SU-DHL-6 (cell line): ENCODE data around the gene SOAT2.

Experiments used
- H2AFZ ChIP-seq: fragments of 200-600 bp; sonication (generic); 2 replicates; pipeline ENCODE4 v1.6.1; 2014; ENCODE audit warnings: low read depth, mild to moderate bottlenecking, moderate library complexity, mixed read lengths, antibody characterized with exemption, low read length; ENCODE audit not compliant: severe bottlenecking
- H3F3A ChIP-seq: fragments of 200-600 bp; shearing (Covaris generic); 2 replicates; pipeline ENCODE4 v1.6.0; 2016; ENCODE audit warnings: antibody characterized with exemption, mild to moderate bottlenecking; ENCODE audit not compliant: insufficient read depth
- H3K27ac ChIP-seq: fragments of 200-600 bp; sonication (generic); 2 replicates; pipeline ENCODE4 v1.5.1; 2016; ENCODE audit warnings: low read depth, mild to moderate bottlenecking, low read length, moderate library complexity, mixed read lengths
- H3K27me3 ChIP-seq: fragments of 200-600 bp; sonication (generic), shearing (Covaris generic); 2 replicates; pipeline ENCODE4 v1.6.0; 2014; ENCODE audit warnings: mild to moderate bottlenecking, low read length
- H3K36me3 ChIP-seq: fragments of 200-600 bp; sonication (generic); 2 replicates; pipeline ENCODE4 v1.6.1; 2014; ENCODE audit warnings: mild to moderate bottlenecking, low read length, mixed read lengths
- H3K4me2 ChIP-seq: fragments of 300-600, 200-600 bp; shearing (Covaris generic), sonication (generic); 2 replicates; pipeline ENCODE4 v1.6.0; 2014; ENCODE audit warnings: low read length, low read depth, mild to moderate bottlenecking; ENCODE audit not compliant: poor library complexity, severe bottlenecking
- H3K4me3 ChIP-seq: fragments of 200-600 bp; sonication (generic); 2 replicates; pipeline ENCODE4 v1.5.1; 2014; ENCODE audit warnings: antibody characterized with exemption, low read length, mild to moderate bottlenecking, mixed read lengths; ENCODE audit not compliant: insufficient read depth, poor library complexity, severe bottlenecking
- H3K79me2 ChIP-seq: fragments of 200-600 bp; sonication (generic); 2 replicates; pipeline ENCODE4 v1.6.1; 2014; ENCODE audit warnings: mild to moderate bottlenecking, low read length, moderate library complexity; ENCODE audit not compliant: insufficient read depth
- H3K9ac ChIP-seq: fragments of 200-600 bp; sonication (generic); 2 replicates; pipeline ENCODE4 v1.7.0; 2014; ENCODE audit warnings: mild to moderate bottlenecking, low read length
- H3K9me2 ChIP-seq: fragments of 200-600 bp; sonication (generic); replicated peaks from 2 replicates; pipeline ENCODE4 v1.6.1; 2014; ENCODE audit warnings: low read length; ENCODE audit not compliant: insufficient read depth
- H3K9me3 ChIP-seq: fragments of 200-600 bp; sonication (generic); 2 replicates; pipeline ENCODE4 v1.6.1; 2014; ENCODE audit warnings: low read length, mixed read lengths; ENCODE audit not compliant: insufficient read depth
- H4K20me1 ChIP-seq: fragments of 200-600 bp; sonication (generic); 2 replicates; pipeline ENCODE4 v1.6.1; 2014; ENCODE audit warnings: low read depth, mild to moderate bottlenecking, antibody characterized with exemption, low read length, moderate library complexity, mixed read lengths
- CTCF ChIP-seq: fragments of 200-600 bp; sonication (generic); IDR thresholded peaks from one replicate; pipeline ENCODE4 v1.5.1; 2017; ENCODE audit warnings: antibody characterized with exemption, mild to moderate bottlenecking, low read length, moderate library complexity; ENCODE audit not compliant: insufficient read depth, poor library complexity, severe bottlenecking
- EZH2phosphoT487 ChIP-seq: fragments of 200-600 bp; sonication (generic), shearing (Covaris generic); conservative IDR thresholded peaks from 2 replicates; pipeline ENCODE4 v1.6.1; 2018; ENCODE audit warnings: mild to moderate bottlenecking, antibody characterized with exemption, low read length, moderate library complexity, mixed read lengths

Gene SOAT2

DNA sequence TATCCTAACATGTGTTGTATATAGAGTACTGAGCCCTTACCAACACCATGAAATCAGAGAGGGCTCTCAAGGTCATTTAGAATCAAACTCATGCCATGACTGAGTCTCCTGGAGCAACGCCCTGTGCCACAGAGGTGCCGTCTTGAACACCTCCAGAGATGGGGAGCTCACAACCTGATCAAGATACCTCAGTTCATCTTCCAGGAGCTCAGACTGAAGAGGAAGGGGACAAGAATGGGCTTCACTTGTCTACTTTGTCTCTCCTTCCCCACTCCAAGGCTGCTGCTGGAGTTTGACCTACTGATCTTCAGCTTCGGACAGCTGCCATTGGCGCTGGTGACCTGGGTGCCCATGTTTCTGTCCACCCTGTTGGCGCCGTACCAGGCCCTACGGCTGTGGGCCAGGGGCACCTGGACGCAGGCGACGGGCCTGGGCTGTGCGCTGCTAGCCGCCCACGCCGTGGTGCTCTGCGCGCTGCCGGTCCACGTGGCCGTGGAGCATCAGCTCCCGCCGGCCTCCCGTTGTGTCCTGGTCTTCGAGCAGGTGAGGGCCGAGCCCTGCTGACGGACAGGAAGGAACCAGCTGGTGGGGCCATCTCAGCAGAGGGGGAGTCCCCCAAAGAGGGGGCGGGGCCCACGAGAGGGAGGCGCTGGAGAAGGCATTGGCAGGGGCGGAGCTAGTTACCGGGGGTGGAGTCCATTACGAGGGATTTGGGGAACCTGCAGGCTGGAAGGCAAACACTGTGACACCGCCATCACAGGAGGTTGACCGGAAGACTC, 12.0 kb downstream of the SOAT2 start:
- Histone ChIP-seq H3K9me2 (no peaks in the 10 kb centered on the region), H3K27ac (no peak overlapping the region), H3K79me2 (no peaks in the 10 kb centered on the region), H3K9me3 (no peaks in the 10 kb centered on the region), H2AFZ (no peak overlapping the region), H4K20me1 (no peaks in the 10 kb centered on the region), H3K9ac (no peak overlapping the region), H3K36me3 (no peaks in the 10 kb centered on the region), H3K4me2 (no peak overlapping the region), H3K27me3 (no peaks in the 10 kb centered on the region), H3F3A (no peaks in the 10 kb centered on the region), H3K4me3 (no peak overlapping the region)
- TF ChIP-seq CTCF = no peak
- no peak for TF ChIP-seq EZH2phosphoT487

- no peaks in the 10 kb centered on the region for H3K27me3 ChIP-seq
- H3K9ac ChIP-seq = no peak overlapping the region
- no peaks in the 10 kb centered on the region for H4K20me1 ChIP-seq
- no peak overlapping the region for H2AFZ ChIP-seq
- no peaks in the 10 kb centered on the region for H3K9me3 ChIP-seq
- H3K79me2 ChIP-seq = no peaks in the 10 kb centered on the region
- H3F3A ChIP-seq = no peaks in the 10 kb centered on the region
- H3K36me3 ChIP-seq = no peaks in the 10 kb centered on the region
- H3K9me2 ChIP-seq = no peaks in the 10 kb centered on the region
- H3K4me3 ChIP-seq = no peak overlapping the region
- TF ChIP-seq EZH2phosphoT487 (no peak), CTCF (no peak)
- H3K27ac ChIP-seq = no peak overlapping the region
- H3K4me2 ChIP-seq = no peak overlapping the region
Measured at GRCh38 chr12:53115891-53116648, 12.8 kb downstream of the SOAT2 start.

DNA sequence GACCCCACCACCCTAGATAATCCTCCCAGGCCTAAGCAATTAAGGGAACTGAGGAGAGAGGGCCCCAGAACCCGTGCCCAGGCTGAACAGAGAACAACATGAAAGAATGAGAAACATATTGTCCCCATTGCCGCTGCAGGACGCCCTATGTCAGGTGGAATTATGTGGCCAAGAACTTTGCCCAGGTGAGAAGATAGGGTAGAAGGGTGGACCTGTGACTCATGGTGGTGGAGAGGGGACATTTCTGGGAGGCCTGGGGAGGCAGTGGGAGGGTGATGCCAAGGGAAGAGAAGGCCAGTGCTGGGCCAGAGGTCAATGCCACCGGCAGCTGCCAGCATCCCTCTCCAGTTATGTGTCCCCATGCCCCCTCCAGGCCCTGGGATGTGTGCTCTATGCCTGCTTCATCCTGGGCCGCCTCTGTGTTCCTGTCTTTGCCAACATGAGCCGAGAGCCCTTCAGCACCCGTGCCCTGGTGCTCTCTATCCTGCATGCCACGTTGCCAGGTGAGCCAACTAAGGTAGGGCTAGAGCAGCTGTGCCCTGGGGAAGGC, 15.5 kb downstream of the SOAT2 start:
- H3K27me3 ChIP-seq = no peaks in the 10 kb centered on the region
- H4K20me1 ChIP-seq = no peaks in the 10 kb centered on the region
- TF ChIP-seq CTCF (no peak), EZH2phosphoT487 (no peak)
- no peak overlapping the region for H3K4me2 ChIP-seq
- H3K9me3 ChIP-seq = no peaks in the 10 kb centered on the region
- H3F3A ChIP-seq = no peaks in the 10 kb centered on the region
- H3K9me2 ChIP-seq = no peaks in the 10 kb centered on the region
- H3K79me2 ChIP-seq = no peaks in the 10 kb centered on the region
- no peak overlapping the region for H3K4me3 ChIP-seq
- H3K27ac ChIP-seq = no peak overlapping the region
- no peak overlapping the region for H2AFZ ChIP-seq
- no peak overlapping the region for H3K9ac ChIP-seq
- no peaks in the 10 kb centered on the region for H3K36me3 ChIP-seq
